ENCODE data around the gene KPNA2. TPM values are rescaled to one million over a fixed set of nuclear protein-coding genes. Genes with fewer than 3 reads are reported as not detected.
A peak's percentile ranks its signal among the peaks of the same experiment; 100 is the strongest.
"Not testable (repeated sequence)": the region's sequence is repeated elsewhere in the genome, so short reads cannot be mapped to it uniquely, and the experiment has no call there.

KPNA2 gene
- 152 TPM for polyA plus RNA-seq (ENCODE audit: insufficient read length)
- long read RNA-seq, donor 1, transcript KPNA2-201 (11 exons, 2,181 nt): major isoform, 35 of 87 reads
- long read RNA-seq, donor 1, partial matches to known transcripts: 50 of 87 reads
- long read RNA-seq, donor 1, other reads (novel, unspliced or antisense): 0 of 87 reads
- long read RNA-seq, donor 2, transcript KPNA2-201 (11 exons, 2,181 nt): major isoform, 21 of 56 reads
- long read RNA-seq, donor 2, partial matches to known transcripts: 32 of 56 reads
- long read RNA-seq, donor 2, other reads (novel, unspliced or antisense): 0 of 56 reads
- long read RNA-seq, donor 3, transcript KPNA2-201 (11 exons, 2,181 nt): major isoform, 30 of 76 reads
- long read RNA-seq, donor 3, transcript KPNA2-206 (2 exons, 507 nt): minor isoform, 6 of 76 reads
- long read RNA-seq, donor 3, partial matches to known transcripts: 40 of 76 reads
- long read RNA-seq, donor 3, other reads (novel, unspliced or antisense): 0 of 76 reads
- long read RNA-seq, donor 4: 0 reads
- long read RNA-seq, donor 5, transcript KPNA2-201 (11 exons, 2,181 nt): major isoform, 43 of 85 reads
- long read RNA-seq, donor 5, partial matches to known transcripts: 42 of 85 reads
- long read RNA-seq, donor 5, other reads (novel, unspliced or antisense): 0 of 85 reads
- long read RNA-seq, donor 6, transcript KPNA2-201 (11 exons, 2,181 nt): major isoform, 27 of 79 reads
- long read RNA-seq, donor 6, transcript KPNA2-206 (2 exons, 507 nt): minor isoform, 5 of 79 reads
- long read RNA-seq, donor 6, partial matches to known transcripts: 46 of 79 reads
- long read RNA-seq, donor 6, other reads (novel, unspliced or antisense): 0 of 79 reads
- long read RNA-seq, donor 7, transcript KPNA2-201 (11 exons, 2,181 nt): major isoform, 28 of 67 reads
- long read RNA-seq, donor 7, transcript KPNA2-206 (2 exons, 507 nt): minor isoform, 5 of 67 reads
- long read RNA-seq, donor 7, partial matches to known transcripts: 34 of 67 reads
- long read RNA-seq, donor 7, other reads (novel, unspliced or antisense): 0 of 67 reads
- long read RNA-seq, donor 8, transcript KPNA2-201 (11 exons, 2,181 nt): major isoform, 11 of 19 reads
- long read RNA-seq, donor 8, partial matches to known transcripts: 7 of 19 reads
- long read RNA-seq, donor 8, other reads (novel, unspliced or antisense): 0 of 19 reads

DNA sequence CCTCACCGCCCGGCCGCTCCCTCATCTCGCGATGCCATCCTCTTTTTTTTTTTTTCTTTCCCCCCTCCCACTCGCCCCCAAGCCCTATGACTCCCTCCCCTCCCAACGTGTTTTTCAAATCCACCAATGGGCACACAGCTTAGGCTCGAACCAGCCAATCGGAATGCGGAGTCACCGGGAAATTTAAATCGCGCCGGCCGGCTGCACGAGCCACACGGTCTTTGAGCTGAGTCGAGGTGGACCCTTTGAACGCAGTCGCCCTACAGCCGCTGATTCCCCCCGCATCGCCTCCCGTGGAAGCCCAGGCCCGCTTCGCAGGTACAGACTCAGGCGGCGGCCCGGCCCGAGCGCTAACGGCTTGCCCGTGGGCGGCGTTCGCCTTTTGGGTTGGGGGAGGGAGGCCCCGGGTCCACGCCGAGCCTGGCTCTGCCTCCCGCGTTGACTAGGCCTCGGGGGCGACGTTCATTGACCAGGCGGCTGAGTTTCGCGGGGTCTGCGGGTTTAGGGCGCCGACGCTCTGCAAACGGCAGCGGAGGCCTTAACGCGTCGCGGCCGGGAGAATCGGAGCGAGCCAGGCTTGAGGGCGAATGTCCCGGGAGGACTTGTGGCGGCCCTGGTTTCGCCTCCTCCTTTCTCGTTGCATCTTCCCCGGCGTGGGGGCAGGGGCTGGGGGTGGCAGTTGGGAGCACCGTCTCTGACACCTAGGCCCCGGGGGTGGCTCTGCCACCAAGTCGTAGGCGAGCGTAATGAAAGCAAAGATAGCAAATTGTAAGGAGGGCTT lies at the start of gene KPNA2:
KPNA2 (plus strand) TSS at position 213 of the 781 bp plus-strand sequence. CDS start 1,398 bp downstream, outside the sequence.
- peak; percentile 98 for DNase-seq

DNA sequence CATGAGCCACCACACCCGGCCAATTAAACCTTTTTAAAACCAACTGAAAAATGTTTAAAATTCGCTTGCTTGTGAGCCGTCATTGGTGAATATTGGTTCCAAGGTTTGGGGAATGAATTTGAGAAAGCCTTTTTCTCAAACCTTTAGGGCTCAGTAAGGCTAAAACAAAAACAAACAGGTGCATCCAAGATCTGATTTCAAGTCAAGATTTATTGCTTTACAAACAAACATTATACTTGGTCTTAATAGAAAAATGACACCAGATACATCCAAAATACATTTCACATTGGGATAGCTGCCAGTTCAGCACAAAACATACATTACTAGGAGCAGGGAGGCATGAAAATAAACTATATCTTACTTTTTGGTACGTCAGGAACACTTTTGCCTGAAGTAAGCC lies 44.6 kb upstream of the KPNA2 start:
- no peak for DNase-seq

DNA sequence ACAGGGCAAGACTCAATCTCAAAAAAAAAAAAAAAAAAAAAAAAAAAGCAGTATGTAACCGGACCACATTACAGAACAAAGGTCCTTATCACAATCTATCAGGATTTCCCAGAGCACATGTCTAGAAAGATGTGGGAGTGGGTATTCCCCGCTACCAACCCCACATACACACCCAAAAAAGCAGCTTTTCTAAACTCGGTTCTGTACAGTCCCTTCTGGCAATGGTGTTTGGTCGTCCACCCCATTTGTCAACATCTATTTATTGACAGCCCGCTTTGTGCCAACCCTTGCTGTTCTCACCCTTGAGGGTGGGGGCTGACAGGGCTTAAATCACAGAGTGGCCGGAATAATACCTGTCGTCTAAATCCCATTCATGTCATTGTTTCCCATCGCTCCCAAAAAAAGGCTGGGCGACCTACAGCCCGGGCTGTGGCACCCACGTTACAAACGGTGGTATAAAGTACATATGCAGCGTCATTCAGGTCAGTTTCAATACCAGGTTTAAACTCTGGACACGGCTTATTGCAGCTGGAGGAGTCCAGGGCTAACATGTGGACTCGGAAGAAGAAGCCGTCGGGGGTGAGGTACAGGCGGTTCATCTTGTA lies 42.9 kb upstream of the KPNA2 start:
- no peak for DNase-seq

DNA sequence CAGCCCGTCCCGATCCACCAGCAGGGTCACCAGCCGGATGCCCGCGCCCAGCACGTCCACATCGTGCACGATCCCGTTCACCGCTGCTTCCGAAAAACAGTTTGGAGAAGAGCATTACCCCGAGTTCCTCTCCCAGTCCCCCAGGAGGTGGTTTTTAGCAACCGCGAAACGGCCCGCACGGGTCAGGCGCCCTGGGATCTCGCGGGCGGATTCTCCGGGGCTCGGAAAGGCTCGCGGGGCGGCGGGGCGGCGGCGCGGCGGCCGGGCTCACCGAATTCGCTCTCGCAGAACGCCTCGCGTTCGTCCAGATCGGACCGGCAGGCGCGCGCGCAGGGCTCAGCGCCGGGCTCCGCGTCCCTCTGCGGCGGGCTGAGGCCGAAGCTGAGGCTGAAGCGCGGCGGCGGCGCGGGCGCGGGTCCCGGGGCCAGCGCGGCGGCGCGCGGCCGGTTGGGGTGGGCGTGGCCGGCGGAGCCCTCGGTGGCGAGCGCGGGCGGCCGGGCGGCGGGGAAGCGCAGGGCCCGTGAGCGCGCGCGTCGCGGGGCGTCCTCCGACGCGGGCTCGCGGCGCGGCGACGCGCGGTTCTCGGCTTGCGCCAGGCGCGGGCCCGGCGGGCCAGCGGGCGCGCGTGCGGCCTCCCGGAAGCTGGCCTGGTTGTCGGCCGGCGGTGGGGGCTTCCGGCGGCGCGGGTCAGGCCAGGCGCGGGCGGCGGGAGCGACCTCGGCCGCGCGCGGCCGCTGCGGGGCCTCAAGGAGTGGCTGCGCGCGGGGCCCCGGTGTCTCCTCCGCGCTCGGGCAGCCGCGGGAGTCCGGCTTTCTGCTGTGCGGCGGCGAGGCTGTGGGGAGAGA lies 42.2 kb upstream of the KPNA2 start:
- peak; percentile 83 for DNase-seq

DNA sequence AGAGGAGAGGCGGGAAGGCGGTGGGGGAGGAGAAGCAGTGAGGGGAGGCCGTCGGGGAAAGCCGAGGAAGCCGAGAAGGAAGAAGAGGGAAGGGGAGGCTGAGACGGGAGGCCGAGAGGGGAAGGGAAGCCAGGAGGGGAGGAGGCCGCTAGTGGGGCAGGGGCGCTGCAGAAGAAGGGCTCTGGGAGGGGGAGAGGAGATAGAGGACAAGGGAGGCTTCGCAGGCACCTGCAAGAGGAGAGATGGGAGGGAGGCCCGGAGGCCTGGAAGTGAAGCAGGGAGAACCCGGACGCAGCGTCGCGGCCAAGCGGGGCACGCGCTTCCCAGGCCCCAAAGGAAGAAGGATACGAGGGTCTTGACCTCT lies 41.6 kb upstream of the KPNA2 start:
- no peak for DNase-seq

DNA sequence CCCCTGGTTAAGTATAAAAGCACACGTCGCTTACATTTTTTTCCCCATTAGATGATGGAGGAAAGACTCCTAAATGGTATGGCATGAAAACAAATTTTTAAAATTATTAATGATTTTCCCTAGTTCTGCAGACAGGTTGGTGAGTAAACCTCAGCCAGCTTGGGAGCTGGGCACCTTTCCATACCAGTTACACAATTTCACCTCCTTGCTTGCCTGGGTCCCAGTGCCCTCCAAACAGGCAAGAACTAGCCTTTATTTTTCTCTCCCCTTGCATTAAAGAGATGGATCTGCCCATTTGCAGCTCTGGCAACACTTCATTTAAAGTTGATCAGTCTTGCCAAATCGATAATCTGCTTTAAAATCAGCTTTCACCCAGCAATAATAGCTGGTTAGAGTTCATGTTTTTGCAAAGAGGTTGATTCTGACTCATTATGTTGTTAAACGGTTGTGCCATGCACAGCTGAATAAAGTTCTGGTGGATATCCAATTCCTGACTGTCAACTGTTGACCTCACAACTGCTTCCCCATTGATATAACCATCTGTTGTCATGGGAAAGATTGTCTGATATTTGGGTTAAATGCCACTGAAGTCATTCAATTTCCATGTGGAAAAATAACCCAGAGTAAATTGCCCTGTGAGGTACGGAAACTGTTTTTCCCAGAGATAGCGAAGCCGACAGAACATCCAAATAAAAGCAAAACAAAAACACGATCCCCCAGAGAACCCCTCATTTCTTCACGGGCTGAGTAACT lies 40.5 kb upstream of the KPNA2 start:
- no peak for DNase-seq

DNA sequence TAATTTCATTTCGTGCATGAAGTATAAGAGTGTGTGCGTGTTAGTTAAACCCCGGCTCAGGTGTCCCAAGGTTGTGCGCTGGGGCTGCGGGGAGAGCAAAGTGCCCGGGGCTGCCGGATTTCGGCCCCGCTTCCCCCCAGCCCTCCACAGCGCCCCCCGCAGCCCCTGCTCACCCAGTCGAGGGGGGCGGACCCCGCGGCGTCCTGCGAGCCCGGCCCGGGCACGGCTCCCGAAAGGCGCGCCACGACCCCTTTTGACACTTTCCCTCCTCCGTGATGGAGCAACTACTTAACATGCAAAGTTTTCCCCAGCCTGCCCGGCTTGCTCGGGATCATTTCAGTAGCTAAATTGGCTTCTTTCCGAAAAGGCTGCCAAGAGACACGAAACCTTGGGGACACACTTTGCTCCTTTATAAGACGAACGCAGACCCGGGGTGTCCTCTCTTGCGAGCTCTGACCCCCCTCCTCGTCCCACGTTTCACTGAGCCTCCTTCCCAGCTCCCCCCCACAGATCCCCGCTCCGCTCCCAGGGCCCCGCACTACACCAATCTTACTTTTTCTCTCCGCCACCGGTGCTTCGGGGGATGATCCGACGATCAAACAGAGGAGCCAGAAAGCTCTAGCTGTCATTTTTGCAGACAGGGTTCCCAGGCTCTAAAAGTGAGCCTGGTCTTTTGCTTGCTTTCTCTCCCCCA lies 39.8 kb upstream of the KPNA2 start:
- no peak for DNase-seq

DNA sequence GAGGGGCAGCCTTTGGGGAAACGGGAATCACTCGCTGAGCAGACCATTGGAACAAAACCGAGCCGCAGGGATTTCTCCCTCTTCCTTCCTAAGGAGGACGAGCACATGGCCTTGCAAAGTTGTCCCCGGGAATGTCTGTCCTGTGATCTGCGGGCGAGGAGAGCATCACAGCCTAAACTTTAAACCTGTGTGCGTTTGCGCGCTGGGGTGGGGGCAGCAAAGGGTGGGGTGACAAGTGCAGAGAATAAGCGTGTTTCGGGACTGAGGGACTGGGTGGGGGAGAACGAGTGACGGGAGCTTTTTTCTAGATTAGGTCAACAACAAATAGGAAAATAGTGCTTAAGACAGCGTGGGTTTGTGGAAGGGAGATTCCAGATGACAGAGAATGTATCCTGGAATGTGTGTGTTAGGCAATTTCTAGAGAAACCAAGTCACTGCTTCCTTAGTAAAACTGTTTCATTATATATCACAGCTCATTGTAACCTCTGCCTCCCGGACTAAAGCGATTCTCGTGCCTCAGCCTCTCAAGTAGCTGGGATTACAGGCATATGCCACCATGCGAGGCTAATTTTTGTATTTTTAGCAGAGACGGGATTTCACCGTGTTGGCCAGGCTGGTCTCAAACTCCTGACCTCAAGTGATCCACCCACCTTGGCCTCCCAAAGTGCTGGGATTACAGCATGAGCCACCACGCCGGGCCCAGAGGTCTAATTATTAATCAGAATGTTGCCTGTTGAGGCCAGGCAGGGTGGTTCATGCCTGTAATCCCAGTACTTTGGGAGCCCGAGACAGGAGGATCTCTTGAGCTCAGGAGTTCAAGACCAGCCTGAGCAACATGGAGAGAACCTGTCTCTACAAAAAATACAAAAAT lies 39.0 kb upstream of the KPNA2 start, which contains the start of gene C17orf58:
C17orf58 (minus strand) TSS at position 169 of the 871 bp plus-strand sequence. CDS start 271 bp downstream, outside the sequence.
- DNase-seq: not testable (repeated sequence)

DNA sequence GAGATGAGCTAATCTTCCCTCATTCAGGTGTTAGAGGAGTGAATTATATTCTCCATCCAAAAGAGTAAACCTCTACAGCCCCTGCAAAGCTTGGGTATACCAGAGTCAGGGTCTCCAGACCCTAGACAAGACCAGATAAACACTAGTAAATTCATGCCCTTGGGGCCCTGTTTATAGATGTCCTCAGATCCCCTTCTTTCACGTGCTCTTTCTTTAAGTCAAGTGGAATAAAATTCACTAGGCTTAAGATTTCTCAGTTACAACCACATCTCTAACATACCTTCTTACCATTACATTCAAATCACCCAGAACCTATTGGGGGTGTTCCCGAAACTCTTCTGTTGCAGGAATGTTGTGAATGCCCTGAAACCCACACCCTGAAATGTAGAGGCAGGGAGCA lies 37.1 kb upstream of the KPNA2 start:
- no peak for DNase-seq

DNA sequence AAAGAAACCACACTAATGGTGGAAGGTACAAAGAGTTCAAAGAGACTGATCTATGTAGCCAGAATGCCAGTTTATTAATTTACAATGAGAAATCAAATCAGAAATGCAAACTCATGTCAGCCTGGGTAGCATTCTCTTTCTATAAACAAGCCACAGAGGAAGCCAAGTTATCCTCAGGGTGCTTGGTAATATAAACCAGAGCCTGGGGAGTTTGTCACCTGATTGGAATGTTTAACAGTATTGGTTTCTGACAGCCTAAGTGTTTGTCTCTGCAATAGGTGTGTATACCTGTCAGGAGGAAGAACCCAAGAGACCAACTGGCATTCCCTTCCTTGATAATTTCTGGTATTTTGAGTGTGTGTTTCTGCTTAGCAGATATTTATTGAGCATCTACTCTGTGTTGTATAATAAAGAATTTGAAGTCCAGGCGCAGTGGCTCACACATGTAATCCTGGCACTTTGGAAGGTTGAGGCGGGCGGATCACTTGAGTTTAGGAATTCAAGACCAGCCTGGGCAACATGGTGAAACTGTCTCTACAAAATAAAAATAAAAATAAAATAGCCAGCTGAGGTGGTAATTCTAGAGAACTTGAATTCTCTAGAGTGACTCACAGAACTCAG lies 36.1 kb upstream of the KPNA2 start:
- DNase-seq: no peak

DNA sequence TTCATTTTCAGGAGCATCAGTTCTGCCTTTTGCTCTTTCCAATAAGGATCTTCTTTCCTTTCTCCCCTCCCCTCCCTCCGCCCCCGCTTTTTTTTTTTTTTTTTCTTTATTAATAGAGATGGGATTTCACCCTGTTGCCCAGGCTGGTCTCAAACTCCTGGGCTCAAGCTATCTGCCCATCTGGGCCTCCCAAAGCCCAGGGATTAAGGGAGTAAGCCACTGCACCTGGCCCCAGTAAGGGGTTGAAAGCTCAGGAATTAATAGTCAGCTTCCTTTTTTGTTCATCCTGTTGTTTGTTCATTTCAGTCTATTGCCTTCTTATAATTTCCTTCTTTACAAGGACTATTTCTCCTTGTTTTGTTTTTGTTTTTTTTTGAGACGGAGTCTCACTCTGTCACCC lies 31.3 kb upstream of the KPNA2 start:
- no peak for DNase-seq

DNA sequence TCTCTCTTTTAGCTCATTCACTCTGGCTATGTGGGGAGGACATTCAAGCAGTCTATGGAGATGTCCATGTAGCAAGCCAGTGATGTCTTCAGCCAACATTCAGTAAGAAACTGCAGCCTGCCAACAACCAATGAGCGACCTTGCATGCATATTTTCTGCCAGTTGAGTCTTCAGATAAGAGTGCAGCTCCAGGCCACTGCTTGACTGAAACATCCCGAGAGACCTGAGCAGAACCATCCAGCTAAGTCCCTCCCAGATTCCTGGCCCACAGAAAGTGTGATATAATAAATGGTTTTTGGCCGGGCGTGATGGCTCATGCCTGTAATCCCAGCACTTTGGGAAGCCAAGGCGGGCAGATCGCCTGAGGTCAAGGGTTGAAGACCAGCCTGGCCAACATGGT lies 28.7 kb upstream of the KPNA2 start:
- no peak for DNase-seq

DNA sequence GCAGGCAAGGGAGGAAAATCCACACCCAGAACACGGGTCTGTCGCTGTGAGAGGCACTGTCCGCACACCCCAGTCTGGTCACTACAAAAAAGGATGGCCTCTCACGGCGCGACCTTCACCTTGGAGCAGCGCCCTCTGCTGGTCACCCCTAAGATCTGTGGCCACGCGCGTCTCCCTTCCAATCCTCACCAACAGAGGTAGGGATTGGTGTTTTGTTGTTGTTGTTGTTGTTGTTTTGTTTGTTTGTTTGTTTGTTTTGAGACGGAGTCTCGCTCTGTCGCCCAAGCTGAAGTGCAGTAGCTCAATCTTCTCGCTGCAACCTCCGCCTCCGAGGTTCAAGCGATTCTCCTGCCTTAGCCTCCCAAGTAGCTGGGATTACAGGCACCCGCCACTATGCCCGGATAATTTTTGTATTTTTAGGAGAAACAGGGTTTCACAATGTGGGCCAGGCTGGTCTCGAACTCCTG lies 24.3 kb upstream of the KPNA2 start:
- no peak for DNase-seq

DNA sequence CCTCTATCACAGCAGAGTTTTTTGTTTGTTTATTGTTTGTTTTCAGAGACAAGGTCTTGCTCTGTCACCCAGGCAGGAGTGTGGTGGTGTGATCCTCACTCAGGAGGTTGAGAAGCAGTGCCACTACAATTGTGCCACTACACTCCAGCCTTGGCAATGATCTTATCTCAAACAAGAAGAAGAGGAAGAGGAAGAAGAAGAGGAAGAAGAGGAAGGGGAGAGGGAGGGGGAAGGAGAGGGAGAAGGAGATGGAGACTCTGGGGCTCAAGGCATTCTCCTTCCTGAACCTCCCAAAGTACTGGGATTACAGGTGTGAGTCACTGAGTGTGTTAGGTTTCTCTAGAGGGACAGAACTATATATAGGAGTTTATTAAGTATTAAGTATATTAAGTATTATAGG lies 22.1 kb upstream of the KPNA2 start:
- no peak for DNase-seq

DNA sequence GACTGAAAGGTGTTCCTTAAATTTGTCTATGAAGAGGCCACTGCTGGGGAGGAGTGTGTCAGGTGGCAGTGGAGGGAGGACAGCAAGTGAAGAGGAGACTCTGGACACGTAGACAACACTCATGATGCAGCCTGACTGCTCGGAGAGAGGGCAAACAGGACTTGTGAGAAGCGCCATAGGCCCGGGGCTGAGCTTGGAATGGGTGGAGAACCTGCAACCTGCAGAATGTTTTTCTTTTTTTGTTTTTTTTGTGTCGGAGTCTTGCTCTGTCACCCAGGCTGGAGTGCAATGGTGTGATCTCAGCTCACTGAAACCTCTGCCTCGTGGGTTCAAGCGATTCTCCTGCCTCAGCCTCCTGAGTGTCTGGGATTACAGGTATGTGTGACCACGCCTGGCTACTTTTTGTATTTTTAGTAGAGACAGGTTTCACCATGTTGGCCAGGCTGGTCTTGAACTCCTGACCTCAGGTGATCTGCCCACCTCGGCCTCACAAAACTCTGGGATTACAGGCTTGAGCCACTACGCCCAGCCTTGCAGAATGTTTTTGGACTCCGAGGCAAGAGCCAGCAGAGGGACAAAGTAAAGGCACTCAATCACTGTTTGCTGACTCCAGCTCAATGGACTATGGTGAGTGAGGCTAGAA lies 20.3 kb upstream of the KPNA2 start:
- no peak for DNase-seq

DNA sequence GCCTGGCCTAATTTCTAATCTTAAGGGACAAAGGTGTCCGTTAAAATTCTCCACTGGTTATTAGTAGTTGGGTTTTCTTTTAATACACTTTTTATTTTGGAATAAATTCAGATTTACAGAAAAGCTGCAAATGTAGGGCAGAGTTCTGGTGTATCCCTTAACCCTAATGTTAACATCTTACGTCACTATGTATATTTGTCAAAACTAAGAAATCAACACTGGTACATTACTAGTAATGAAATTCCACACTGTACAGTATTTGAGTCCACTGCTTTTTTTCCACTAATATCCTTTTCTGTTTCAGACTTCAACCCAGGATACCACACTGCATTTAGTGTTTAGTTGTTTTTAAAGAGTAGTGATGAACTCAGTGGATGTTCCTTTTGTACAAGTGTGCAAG lies 18.7 kb upstream of the KPNA2 start:
- no peak for DNase-seq

DNA sequence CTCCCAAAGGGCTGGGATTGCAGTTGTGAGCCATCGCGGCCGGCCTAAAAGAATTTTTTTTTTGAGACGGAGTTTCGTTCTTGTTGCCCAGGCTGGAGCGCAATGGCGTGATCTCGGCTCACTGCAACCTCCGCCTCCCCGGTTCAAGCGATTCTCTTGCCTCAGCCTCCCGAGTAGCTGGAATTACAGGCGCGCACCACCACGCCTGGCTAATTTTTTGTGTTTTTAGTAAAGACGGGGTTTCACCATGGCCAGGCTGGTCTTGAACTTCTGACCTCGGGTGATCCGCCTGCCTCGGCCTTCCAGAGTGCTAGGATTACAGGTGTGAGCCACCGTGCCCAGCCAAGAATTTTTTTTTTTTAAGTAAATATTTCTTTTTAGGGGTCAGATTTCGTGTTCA lies 17.0 kb upstream of the KPNA2 start:
- not testable (repeated sequence) for DNase-seq

All from left kidney (tissue), 8 donors.